Dermis blood vessel endothelial cell (primary cell): ENCODE results near the gene SERPINI2. TPM values are rescaled to one million over a fixed set of nuclear protein-coding genes. Genes with fewer than 3 reads are reported as not detected.

Source experiments
- DNase-seq: peaks from one replicate; pipeline ENCODE4 v3.0.0; 2010
- total RNA-seq: library from RNA; depleted of rRNA; stranded (reverse); fragments of >200 nt; gene quantifications from 2 replicates; pipeline ENCODE4 v1.2.3, GENCODE V29; 2014

The SERPINI2 gene
- not detected in 2 replicates for total RNA-seq

- DNase-seq: no peak
These were observed at the start of gene SERPINI2 for GRCh38 chr3:167473863-167474262. TSS of gene SERPINI2 (minus strand) at chr3:167474042. CDS start at chr3:167471834, 2,208 bp downstream.

- no peak for DNase-seq
These were observed 47.1 kb upstream of the SERPINI2 start for GRCh38 chr3:167521006-167521355.

- no peak for DNase-seq
These were observed 46.6 kb upstream of the SERPINI2 start for GRCh38 chr3:167520266-167521005.

GRCh38 chr3:167507954-167508353 is 34.1 kb upstream of the SERPINI2 start:
- DNase-seq: no peak

GRCh38 chr3:167502401-167502800 is 28.6 kb upstream of the SERPINI2 start:
- no peak for DNase-seq

GRCh38 chr3:167501941-167502340 is 28.1 kb upstream of the SERPINI2 start:
- DNase-seq: no peak

GRCh38 chr3:167497903-167498302 is 24.1 kb upstream of the SERPINI2 start:
- DNase-seq: no peak

- no peak for DNase-seq
These were observed 19.4 kb upstream of the SERPINI2 start for GRCh38 chr3:167493244-167493643.

- no peak for DNase-seq
These were observed 17.8 kb upstream of the SERPINI2 start for GRCh38 chr3:167491621-167492020.

- no peak for DNase-seq
These were observed 15.7 kb upstream of the SERPINI2 start for GRCh38 chr3:167489571-167489970.

GRCh38 chr3:167487556-167487955 is 13.7 kb upstream of the SERPINI2 start:
- DNase-seq: no peak

GRCh38 chr3:167484551-167484950 is 10.7 kb upstream of the SERPINI2 start:
- DNase-seq: no peak

- DNase-seq: no peak
These were observed 10.1 kb upstream of the SERPINI2 start for GRCh38 chr3:167483708-167484475.

GRCh38 chr3:167481164-167481563 is 7.3 kb upstream of the SERPINI2 start:
- no peak for DNase-seq

GRCh38 chr3:167480748-167481147 is 6.9 kb upstream of the SERPINI2 start:
- DNase-seq: no peak

- no peak for DNase-seq
These were observed 4.5 kb downstream of the SERPINI2 start for GRCh38 chr3:167469381-167469780.

- no peak for DNase-seq
These were observed 5.8 kb downstream of the SERPINI2 start for GRCh38 chr3:167467848-167468611.

GRCh38 chr3:167466966-167467365 is 6.9 kb downstream of the SERPINI2 start:
- no peak for DNase-seq

- no peak for DNase-seq
These were observed 17.6 kb downstream of the SERPINI2 start for GRCh38 chr3:167456157-167456799.

GRCh38 chr3:167453815-167454214 is 20.0 kb downstream of the SERPINI2 start:
- DNase-seq: no peak

- no peak for DNase-seq
These were observed 22.6 kb downstream of the SERPINI2 start for GRCh38 chr3:167451282-167451681.

- no peak for DNase-seq
These were observed 23.2 kb downstream of the SERPINI2 start for GRCh38 chr3:167450675-167451074.

GRCh38 chr3:167450195-167450594 is 23.6 kb downstream of the SERPINI2 start:
- DNase-seq: no peak
